ENCODE results near the gene SLC38A10. TPM values are rescaled to one million over a fixed set of nuclear protein-coding genes. Genes with fewer than 3 reads are reported as not detected.

Gene SLC38A10
- total and polyA plus RNA-seq, 12 donors = 17.6 to 190 (median 102) TPM

DNA sequence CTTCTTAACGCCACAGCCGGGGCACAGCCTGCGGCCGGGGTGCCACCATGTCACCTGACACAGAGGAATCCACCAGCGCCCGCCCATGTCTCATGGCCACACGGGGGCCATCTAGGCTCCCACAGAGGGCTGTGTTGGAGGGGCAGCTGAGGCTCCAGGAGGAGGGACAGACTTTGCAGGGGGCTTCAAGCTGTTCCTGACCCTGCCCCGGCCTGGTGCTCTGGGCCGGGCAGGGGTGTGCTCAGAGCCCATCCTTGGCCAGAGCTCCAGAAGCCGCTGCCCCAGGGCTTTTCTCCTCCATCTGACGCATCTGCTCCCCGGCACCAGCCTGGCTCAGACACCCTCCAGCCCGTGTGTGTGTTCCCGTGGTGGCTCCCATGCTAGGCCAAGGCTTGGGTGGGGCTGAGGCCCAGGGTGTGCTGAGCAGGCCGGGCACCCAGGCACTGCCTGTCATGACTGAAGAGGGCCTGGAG lies 7.8 kb upstream of the SLC38A10 start:
- no peaks in the 10 kb centered on the region for H3K9me3 ChIP-seq (replicated peaks in 1 of 3)
- H3K4me3 ChIP-seq = no peak overlapping the region
- no peak for TF ChIP-seq POLR2A (IDR thresholded peaks at IDR 0.05)
- TF ChIP-seq, protein P1, sequence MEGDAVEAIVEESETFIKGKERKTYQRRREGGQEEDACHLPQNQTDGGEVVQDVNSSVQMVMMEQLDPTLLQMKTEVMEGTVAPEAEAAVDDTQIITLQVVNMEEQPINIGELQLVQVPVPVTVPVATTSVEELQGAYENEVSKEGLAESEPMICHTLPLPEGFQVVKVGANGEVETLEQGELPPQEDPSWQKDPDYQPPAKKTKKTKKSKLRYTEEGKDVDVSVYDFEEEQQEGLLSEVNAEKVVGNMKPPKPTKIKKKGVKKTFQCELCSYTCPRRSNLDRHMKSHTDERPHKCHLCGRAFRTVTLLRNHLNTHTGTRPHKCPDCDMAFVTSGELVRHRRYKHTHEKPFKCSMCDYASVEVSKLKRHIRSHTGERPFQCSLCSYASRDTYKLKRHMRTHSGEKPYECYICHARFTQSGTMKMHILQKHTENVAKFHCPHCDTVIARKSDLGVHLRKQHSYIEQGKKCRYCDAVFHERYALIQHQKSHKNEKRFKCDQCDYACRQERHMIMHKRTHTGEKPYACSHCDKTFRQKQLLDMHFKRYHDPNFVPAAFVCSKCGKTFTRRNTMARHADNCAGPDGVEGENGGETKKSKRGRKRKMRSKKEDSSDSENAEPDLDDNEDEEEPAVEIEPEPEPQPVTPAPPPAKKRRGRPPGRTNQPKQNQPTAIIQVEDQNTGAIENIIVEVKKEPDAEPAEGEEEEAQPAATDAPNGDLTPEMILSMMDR (IDR thresholded peaks at IDR 0.05) = no peak
- no peaks in the 10 kb centered on the region for H3K4me1 ChIP-seq (replicated peaks in 1 of 2)
- H3K36me3 ChIP-seq (replicated peaks in 1 of 2) = no peaks in the 10 kb centered on the region
- no peak overlapping the region for H3K27ac ChIP-seq
- H3K27me3 ChIP-seq = no peaks in the 10 kb centered on the region
- WGBS, 4 donors = 67 to 80% (median 78%) methylated on average over 15 of the region's 15 CpGs; no CpG with 5 or more reads in 1 of the 4 donors
- intact Hi-C loops (cut with DNase I) = no loop called here
- no peak for DNase-seq

DNA sequence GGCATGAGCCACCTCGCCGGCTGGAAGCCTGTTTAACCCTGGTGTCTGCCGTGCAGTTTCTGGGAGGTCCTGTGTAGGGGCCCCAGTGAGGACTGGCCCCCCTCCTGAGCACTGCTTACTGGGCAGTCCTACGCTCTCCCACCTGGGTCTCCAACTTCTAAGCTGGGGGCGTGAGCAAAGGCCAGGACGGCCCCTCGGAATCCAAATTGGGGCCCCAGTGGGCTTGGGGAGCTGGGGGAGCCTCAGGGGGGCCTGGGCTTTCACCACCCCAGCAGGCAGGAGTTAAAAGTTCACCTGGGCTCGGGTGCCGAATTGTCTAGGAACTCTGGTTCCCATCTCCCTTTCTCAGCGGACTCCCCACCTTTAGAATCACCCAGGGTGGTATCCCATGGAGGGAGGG lies 7.2 kb upstream of the SLC38A10 start:
- Histone ChIP-seq H3K4me3 (no peak overlapping the region), H3K36me3 (replicated peaks in 1 of 2) (no peaks in the 10 kb centered on the region), H3K9me3 (replicated peaks in 1 of 3) (no peaks in the 10 kb centered on the region), H3K4me1 (replicated peaks in 1 of 2) (no peaks in the 10 kb centered on the region), H3K27me3 (no peaks in the 10 kb centered on the region), H3K27ac (no peak overlapping the region)
- DNase-seq = no peak
- intact Hi-C loops (cut with DNase I) = no loop called here
- 62 to 81% (median 77%) methylated on average over 4 to 10 of the region's 10 CpGs for WGBS, 4 donors
- TF ChIP-seq POLR2A (IDR thresholded peaks at IDR 0.05) = no peak
- TF ChIP-seq, protein P1 (IDR thresholded peaks at IDR 0.05) = no peak

DNA sequence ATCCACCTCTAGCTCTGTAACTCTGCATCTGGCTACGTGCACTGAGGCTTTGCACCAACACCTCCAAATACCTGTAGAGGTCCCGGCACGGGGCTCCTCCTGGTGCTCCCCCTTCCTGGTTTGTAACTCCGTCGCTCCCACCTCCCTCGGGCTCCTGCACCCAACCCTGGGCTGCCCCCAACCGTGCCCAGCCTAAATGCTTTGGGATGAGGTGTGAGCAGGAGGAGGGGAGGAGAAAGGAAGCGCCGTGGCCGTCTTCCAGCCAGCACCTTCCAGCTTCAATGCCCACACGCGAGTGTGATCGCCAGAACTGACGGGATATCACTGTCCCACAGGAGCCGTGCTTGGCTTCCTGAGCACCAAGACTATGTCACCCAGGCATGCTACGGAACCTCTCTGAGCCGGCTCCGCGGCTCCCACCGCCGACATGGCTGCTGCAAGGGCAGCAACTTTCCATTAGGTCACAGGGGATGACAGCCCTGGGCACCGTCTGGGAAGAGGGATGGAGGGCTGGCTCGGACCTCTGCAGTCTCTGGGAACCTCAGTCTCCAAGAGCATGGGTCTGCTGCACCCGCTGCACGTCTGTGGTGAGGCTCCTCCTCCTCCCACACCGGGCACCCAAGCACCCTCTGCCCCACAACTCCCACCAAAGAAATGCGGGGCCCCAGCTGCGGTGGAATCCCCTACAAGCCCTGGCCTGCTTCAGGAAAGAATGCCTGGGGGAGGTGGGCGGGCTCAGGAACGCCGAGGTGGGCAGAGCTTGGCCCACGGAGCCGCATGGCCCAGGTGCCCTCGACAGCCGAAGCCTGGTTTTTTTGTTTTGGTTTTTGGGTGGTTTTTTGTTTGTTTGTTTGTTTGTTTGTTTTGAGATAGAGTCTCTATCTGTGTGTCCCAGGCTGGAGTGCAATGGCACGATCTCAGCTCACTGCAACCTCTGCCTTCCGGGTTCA lies 6.4 kb upstream of the SLC38A10 start:
- Histone ChIP-seq H3K27ac (no peak overlapping the region), H3K4me1 (replicated peaks in 1 of 2) (peaks cover 0 to 1% of the 10 kb centered on the region in 2 donors), H3K4me3 (no peak overlapping the region), H3K27me3 (no peaks in the 10 kb centered on the region), H3K9me3 (replicated peaks in 1 of 3) (no peaks in the 10 kb centered on the region), H3K36me3 (replicated peaks in 1 of 2) (no peaks in the 10 kb centered on the region)
- WGBS, 4 donors = 58 to 67% (median 64%) methylated on average over 25 to 37 of the region's 37 CpGs
- TF ChIP-seq, protein P1 (IDR thresholded peaks at IDR 0.05) = no peak
- no peak for TF ChIP-seq POLR2A (IDR thresholded peaks at IDR 0.05)
- intact Hi-C loops (cut with DNase I) = no loop called here
- DNase-seq = no peak

DNA sequence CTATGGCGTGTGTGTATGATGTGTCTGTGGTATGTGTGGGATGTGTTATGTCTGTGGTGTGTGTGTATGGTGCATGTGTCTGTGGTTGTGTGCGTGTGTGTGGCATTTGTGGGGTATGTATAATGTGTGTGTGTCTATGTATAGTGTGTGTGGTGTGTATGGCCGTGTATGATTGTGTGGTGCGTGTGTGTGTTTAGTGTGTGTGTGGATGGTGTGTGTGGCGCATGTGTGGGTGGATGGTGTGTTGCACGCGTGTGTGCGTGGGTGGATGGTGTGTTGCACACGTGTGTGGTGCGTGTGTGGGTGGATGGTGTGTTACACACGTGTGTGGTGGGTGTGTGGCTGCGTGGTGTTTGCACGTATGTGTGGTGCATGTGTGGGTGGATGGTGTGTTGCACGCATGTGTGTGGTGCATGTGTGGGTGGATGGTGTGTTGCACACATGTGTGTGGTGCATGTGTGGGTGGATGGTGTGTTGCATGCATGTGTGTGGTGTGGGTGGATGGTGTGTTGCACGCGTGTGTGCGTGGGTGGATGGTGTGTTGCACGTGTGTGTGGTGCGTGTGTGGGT lies 5.6 kb upstream of the SLC38A10 start:
- Histone ChIP-seq H3K4me3 (no peak overlapping the region), H3K36me3 (replicated peaks in 1 of 2) (no peaks in the 10 kb centered on the region), H3K4me1 (replicated peaks in 1 of 2) (peaks cover 3 to 9% of the 10 kb centered on the region in 2 donors), H3K27me3 (no peaks in the 10 kb centered on the region), H3K27ac (no peak overlapping the region), H3K9me3 (replicated peaks in 1 of 3) (no peaks in the 10 kb centered on the region)
- DNase-seq = no peak
- intact Hi-C loops (cut with DNase I) = no loop called here
- WGBS, 4 donors = 87 to 89% (median 88%) methylated on average over 19 of the region's 19 CpGs
- TF ChIP-seq, protein P1 (IDR thresholded peaks at IDR 0.05) = no peak
- TF ChIP-seq POLR2A (IDR thresholded peaks at IDR 0.05) = no peak
